GM23338 (cell line): ENCODE data around the gene SEC11A. TPM values are rescaled to one million over a fixed set of nuclear protein-coding genes. Genes with fewer than 3 reads are reported as not detected.

Experiments used
- ATAC-seq: fragments of 200-7000 bp; cut with Tn5 transposase; 3 replicates; pipeline ENCODE4 v1.9.1; 2020
- DNase-seq: peaks from one replicate; pipeline ENCODE4 v3.0.0-alpha.2; 2015; ENCODE audit warnings: low spot score
- H2AFZ ChIP-seq: fragments of 200-600 bp; sonication (generic); 2 replicates; pipeline ENCODE4 v1.8.0; 2016; ENCODE audit warnings: antibody characterized with exemption, mild to moderate bottlenecking, moderate library complexity
- H3F3A ChIP-seq: fragments of 200-600 bp; sonication (generic); replicated peaks from 2 replicates; pipeline ENCODE4 v1.8.0; 2017; ENCODE audit warnings: antibody characterized with exemption, mixed run types, low read depth
- H3K27ac ChIP-seq: fragments of 200-600 bp; sonication (generic); 2 replicates; pipeline ENCODE4 v1.6.1; 2016; ENCODE audit warnings: low read depth
- H3K27me3 ChIP-seq: fragments of 200-600 bp; sonication (generic); 2 replicates; pipeline ENCODE4 v1.8.0; 2016; ENCODE audit warnings: mild to moderate bottlenecking, mixed run types, moderate library complexity; ENCODE audit not compliant: insufficient read depth
- H3K36me3 ChIP-seq: fragments of 200-600 bp; sonication (generic); 2 replicates; pipeline ENCODE4 v1.8.0; 2016; ENCODE audit warnings: mild to moderate bottlenecking; ENCODE audit not compliant: insufficient read depth
- H3K4me1 ChIP-seq: fragments of 200-600 bp; sonication (generic); 2 replicates; pipeline ENCODE4 v1.8.0; 2016; ENCODE audit warnings: mild to moderate bottlenecking, moderate library complexity; ENCODE audit not compliant: insufficient read depth
- H3K4me2 ChIP-seq: fragments of 200-600 bp; sonication (generic); 2 replicates; pipeline ENCODE4 v1.7.1; 2017; ENCODE audit warnings: mixed run types
- H3K4me3 ChIP-seq: fragments of 200-600 bp; sonication (generic); 2 replicates; pipeline ENCODE4 v1.6.1; 2016; ENCODE audit warnings: mixed run types
- H3K79me2 ChIP-seq: fragments of 200-600 bp; sonication (generic); replicated peaks from 2 replicates; pipeline ENCODE4 v1.8.0; 2017; ENCODE audit warnings: mild to moderate bottlenecking; ENCODE audit not compliant: insufficient read depth
- H3K9me2 ChIP-seq: fragments of 200-600 bp; sonication (generic); 2 replicates; pipeline ENCODE4 v1.8.0; 2017; ENCODE audit not compliant: insufficient read depth
- H4K20me1 ChIP-seq: fragments of 200-600 bp; sonication (generic); replicated peaks from 2 replicates; pipeline ENCODE4 v1.8.0; 2017; ENCODE audit warnings: mild to moderate bottlenecking; ENCODE audit not compliant: insufficient read depth
- H3K27ac Mint-ChIP-seq: 2 replicates; pipeline ENCODE4 v1.8.0; 2020; ENCODE audit warnings: inconsistent platforms, mild to moderate bottlenecking, moderate library complexity, mixed read lengths
- H3K27me3 Mint-ChIP-seq: 3 replicates; pipeline ENCODE4 v1.8.0; 2022; ENCODE audit warnings: low read depth, mild to moderate bottlenecking, moderate library complexity, mixed read lengths, inconsistent platforms; ENCODE audit not compliant: insufficient read depth, poor library complexity
- H3K36me3 Mint-ChIP-seq: 3 replicates; pipeline ENCODE4 v1.8.0; 2021; ENCODE audit warnings: low read depth, mild to moderate bottlenecking, inconsistent platforms, moderate library complexity, mixed read lengths
- H3K4me1 Mint-ChIP-seq: 3 replicates; pipeline ENCODE4 v1.8.0; 2020; ENCODE audit warnings: mild to moderate bottlenecking, inconsistent platforms, mixed read lengths
- H3K4me3 Mint-ChIP-seq: 3 replicates; pipeline ENCODE4 v1.8.0; 2021; ENCODE audit warnings: moderate library complexity, mild to moderate bottlenecking, inconsistent platforms, mixed read lengths
- H3K9me3 Mint-ChIP-seq: 3 replicates; pipeline ENCODE4 v1.8.0; 2020; ENCODE audit warnings: moderate library complexity, mild to moderate bottlenecking, inconsistent platforms, mixed read lengths
- POLR2AphosphoS5 ChIP-seq: IDR thresholded peaks from 2 replicates; pipeline ENCODE4 v1.6.1; 2016; ENCODE audit warnings: antibody characterized with exemption, low read depth
- polyA plus RNA-seq: library from polyadenylated mRNA; unstranded; fragments of >200 nt; fragmentation: Nextera tagmentation; extraction: Ambion mirVana; gene quantifications from 2 replicates; pipeline ENCODE4 v1.2.1, GENCODE V29; 2016
- total RNA-seq: library from RNA; depleted of rRNA; stranded (reverse); fragments of >200 nt; shearing (Covaris generic); gene quantifications from 2 replicates; pipeline ENCODE4 v1.2.3, GENCODE V29; 2014
- TF ChIP-seq, protein P1 (sequence below): fragments of 250-450 bp; sonication (Bioruptor Pico); IDR thresholded peaks from 2 replicates; pipeline ENCODE4 v1.5.0; 2020; ENCODE audit warnings: mild to moderate bottlenecking, moderate library complexity
- TF ChIP-seq, protein P2 (sequence below), 2 experiments: fragments of 200-600 bp in 1 of 2; sonication (generic) in 1 of 2; conservative IDR thresholded peaks; 2 replicates each; pipeline versions ENCODE4 v1.5.1 to v1.6.1; 2016 to 2017; ENCODE audit warnings: antibody characterized with exemption in 2 of 2, low read depth in 2 of 2, mild to moderate bottlenecking in 2 of 2, moderate library complexity in 1 of 2

Gene SEC11A
- total and polyA plus RNA-seq, 2 experiments from 2014 or later = 191 to 257 TPM

DNA sequence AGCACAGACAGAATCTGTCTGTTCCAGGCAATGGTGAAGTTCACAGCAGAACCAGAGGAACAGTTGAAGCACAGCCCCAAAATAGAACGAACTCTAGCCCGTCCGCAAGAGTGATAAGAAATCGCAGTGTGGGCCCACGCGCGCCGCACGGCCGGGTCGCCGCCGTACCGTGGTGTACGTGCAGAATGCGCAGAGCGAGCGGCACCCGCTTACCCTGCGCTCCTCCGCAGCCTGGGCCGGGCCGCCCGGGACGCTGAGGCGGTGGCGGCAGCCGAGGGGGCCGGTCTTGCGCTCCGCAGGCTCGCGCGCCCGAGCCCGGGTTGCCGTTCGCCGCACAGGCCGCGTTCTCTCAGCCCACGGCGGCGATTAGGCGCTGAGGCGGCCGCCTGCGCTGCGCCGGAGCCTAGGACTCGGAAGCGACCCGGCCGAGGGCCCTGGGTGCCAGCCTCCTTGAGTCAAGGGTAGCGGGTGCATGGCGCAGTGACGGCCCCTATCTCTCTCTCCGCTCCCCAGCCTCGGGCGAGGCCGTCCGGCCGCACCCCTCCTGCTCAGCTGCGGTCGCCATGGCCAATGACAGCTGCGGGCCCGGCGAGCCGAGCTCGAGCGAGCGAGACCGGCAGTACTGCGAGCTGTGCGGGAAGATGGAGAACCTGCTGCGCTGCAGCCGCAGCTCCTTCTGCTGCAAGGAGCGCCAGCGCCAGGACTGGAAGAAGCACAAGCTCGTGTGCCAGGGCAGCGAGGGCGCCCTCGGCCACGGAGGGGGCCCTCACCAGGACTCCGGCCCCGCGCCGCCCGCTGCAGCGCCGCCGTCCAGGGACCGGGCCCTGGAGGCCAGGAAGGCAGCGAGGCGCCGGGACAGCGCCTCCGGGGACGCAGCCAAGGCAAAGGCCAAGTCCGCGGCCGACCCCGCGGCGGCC lies 82.4 kb downstream of the SEC11A start:
- Histone ChIP-seq H3K4me2 (peak overlapping the region; percentile 87), H3K36me3 (no peaks in the 10 kb centered on the region; the same call in 1 of the 2 replicates), H4K20me1 (no peaks in the 10 kb centered on the region), H3K27me3 (peaks cover 23% of the 10 kb centered on the region), H3K4me1 (peaks cover 42% of the 10 kb centered on the region), H3K9me2 (no peaks in the 10 kb centered on the region), H3K27ac (no peak overlapping the region), H3K4me3 (peak overlapping the region; percentile 61), H3K79me2 (no peaks in the 10 kb centered on the region; the same call in 1 of the 2 replicates), H3F3A (peaks cover 20% of the 10 kb centered on the region), H2AFZ (peak overlapping the region; percentile 33; the same call in 1 of the 2 replicates)
- peak; percentile 69 for ATAC-seq
- Mint-ChIP-seq H3K36me3 (peaks cover 20% of the 10 kb centered on the region), H3K9me3 (no peaks in the 10 kb centered on the region), H3K4me3 (peak overlapping the region; percentile 82), H3K27ac (no peak overlapping the region), H3K4me1 (peaks cover 39% of the 10 kb centered on the region), H3K27me3 (peaks cover 16% of the 10 kb centered on the region)
- TF ChIP-seq, protein P1, sequence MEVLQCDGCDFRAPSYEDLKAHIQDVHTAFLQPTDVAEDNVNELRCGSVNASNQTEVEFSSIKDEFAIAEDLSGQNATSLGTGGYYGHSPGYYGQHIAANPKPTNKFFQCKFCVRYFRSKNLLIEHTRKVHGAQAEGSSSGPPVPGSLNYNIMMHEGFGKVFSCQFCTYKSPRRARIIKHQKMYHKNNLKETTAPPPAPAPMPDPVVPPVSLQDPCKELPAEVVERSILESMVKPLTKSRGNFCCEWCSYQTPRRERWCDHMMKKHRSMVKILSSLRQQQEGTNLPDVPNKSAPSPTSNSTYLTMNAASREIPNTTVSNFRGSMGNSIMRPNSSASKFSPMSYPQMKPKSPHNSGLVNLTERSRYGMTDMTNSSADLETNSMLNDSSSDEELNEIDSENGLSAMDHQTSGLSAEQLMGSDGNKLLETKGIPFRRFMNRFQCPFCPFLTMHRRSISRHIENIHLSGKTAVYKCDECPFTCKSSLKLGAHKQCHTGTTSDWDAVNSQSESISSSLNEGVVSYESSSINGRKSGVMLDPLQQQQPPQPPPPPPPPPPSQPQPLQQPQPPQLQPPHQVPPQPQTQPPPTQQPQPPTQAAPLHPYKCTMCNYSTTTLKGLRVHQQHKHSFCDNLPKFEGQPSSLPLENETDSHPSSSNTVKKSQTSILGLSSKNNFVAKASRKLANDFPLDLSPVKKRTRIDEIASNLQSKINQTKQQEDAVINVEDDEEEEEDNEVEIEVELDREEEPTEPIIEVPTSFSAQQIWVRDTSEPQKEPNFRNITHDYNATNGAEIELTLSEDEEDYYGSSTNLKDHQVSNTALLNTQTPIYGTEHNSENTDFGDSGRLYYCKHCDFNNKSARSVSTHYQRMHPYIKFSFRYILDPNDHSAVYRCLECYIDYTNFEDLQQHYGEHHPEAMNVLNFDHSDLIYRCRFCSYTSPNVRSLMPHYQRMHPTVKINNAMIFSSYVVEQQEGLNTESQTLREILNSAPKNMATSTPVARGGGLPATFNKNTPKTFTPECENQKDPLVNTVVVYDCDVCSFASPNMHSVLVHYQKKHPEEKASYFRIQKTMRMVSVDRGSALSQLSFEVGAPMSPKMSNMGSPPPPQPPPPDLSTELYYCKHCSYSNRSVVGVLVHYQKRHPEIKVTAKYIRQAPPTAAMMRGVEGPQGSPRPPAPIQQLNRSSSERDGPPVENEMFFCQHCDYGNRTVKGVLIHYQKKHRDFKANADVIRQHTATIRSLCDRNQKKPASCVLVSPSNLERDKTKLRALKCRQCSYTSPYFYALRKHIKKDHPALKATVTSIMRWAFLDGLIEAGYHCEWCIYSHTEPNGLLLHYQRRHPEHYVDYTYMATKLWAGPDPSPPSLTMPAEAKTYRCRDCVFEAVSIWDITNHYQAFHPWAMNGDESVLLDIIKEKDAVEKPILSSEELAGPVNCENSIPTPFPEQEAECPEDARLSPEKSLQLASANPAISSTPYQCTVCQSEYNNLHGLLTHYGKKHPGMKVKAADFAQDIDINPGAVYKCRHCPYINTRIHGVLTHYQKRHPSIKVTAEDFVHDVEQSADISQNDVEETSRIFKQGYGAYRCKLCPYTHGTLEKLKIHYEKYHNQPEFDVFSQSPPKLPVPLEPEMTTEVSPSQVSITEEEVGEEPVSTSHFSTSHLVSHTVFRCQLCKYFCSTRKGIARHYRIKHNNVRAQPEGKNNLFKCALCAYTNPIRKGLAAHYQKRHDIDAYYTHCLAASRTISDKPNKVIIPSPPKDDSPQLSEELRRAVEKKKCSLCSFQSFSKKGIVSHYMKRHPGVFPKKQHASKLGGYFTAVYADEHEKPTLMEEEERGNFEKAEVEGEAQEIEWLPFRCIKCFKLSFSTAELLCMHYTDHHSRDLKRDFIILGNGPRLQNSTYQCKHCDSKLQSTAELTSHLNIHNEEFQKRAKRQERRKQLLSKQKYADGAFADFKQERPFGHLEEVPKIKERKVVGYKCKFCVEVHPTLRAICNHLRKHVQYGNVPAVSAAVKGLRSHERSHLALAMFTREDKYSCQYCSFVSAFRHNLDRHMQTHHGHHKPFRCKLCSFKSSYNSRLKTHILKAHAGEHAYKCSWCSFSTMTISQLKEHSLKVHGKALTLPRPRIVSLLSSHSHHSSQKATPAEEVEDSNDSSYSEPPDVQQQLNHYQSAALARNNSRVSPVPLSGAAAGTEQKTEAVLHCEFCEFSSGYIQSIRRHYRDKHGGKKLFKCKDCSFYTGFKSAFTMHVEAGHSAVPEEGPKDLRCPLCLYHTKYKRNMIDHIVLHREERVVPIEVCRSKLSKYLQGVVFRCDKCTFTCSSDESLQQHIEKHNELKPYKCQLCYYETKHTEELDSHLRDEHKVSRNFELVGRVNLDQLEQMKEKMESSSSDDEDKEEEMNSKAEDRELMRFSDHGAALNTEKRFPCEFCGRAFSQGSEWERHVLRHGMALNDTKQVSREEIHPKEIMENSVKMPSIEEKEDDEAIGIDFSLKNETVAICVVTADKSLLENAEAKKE (CRISPR knock-in tag) = no peak
- TF ChIP-seq POLR2AphosphoS5 = 0 out of 2 replicates have a peak, but pooled peaks have one; percentile 33
- TF ChIP-seq, protein P2, sequence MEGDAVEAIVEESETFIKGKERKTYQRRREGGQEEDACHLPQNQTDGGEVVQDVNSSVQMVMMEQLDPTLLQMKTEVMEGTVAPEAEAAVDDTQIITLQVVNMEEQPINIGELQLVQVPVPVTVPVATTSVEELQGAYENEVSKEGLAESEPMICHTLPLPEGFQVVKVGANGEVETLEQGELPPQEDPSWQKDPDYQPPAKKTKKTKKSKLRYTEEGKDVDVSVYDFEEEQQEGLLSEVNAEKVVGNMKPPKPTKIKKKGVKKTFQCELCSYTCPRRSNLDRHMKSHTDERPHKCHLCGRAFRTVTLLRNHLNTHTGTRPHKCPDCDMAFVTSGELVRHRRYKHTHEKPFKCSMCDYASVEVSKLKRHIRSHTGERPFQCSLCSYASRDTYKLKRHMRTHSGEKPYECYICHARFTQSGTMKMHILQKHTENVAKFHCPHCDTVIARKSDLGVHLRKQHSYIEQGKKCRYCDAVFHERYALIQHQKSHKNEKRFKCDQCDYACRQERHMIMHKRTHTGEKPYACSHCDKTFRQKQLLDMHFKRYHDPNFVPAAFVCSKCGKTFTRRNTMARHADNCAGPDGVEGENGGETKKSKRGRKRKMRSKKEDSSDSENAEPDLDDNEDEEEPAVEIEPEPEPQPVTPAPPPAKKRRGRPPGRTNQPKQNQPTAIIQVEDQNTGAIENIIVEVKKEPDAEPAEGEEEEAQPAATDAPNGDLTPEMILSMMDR (conservative IDR thresholded peaks at IDR 0.05; ENCODE audit: low read depth in 2 of 2) = 0 out of 4 replicates have a peak, but pooled peaks of 1 of the 2 experiments have one; percentile 1
- DNase-seq = peak; percentile 76
